ENCODE results near the gene PTGES.
"Not testable (repeated sequence)": the region's sequence is repeated elsewhere in the genome, so short reads cannot be mapped to it uniquely, and the experiment has no call there.

Gene PTGES

DNA sequence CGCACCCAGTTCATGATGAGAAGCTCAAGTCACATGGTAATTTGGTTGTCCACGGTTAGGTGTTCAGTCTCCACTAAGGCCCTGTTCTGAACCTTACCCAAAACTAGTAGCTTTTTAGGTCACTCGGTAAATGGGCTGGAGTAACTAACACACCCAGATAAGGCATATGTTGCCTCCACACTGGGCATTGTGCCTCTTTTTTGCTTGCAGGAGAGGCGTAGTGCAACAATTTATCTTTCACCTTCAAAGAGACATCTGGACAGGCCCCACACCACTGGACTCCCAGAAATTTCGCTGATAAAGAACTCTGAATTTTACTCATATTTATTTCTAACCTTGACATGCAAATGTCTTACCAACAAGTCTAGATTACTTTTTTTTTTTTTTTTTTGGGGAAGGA, 16.8 kb upstream of the PTGES start:
- no peak for DNase-seq

DNA sequence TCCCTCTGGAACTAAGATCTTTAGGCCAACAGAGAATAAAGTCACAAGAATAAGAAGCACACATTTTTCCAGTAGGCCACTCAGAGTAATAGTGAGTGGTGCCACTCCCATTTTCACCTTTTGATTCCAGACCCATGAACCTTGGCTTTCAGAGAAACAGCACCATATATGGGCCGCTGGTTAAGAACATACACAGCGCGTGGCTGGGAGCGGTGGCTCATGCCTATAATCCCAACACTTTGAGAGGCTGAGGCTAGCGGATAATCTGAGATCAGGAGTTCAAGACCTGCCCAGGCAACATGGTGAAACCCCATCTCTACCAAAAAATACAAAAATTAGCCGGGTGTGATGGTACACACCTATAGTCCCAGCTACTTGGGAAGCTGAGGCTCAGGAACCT, 15.6 kb upstream of the PTGES start:
- DNase-seq, result no peak

DNA sequence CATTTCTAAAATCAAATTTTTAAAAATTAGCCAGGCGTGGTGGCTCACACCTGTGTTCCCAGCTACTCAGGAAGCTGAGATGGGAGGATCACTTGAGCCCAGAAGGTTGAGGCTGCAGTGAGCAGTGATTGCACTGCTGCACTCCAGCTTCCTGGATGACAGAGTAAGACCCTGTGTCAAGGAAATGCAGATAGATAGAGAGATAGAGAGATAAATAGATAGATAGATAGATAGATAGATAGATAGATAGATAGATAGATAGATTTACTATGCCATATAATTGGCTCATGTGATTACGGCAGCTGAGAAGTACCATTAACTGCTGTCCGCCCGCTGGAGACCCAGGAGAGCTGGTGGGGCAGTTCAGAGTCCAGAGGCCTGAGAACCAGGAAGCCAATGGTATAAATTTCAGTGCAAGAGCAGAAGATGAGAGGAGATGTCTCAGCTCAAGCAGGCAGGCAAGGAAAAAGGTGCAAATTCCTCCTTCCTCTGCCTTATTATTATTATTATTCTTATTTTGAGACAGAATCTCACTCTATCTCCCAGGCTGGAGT, 13.0 kb upstream of the PTGES start:
- no peak for DNase-seq

DNA sequence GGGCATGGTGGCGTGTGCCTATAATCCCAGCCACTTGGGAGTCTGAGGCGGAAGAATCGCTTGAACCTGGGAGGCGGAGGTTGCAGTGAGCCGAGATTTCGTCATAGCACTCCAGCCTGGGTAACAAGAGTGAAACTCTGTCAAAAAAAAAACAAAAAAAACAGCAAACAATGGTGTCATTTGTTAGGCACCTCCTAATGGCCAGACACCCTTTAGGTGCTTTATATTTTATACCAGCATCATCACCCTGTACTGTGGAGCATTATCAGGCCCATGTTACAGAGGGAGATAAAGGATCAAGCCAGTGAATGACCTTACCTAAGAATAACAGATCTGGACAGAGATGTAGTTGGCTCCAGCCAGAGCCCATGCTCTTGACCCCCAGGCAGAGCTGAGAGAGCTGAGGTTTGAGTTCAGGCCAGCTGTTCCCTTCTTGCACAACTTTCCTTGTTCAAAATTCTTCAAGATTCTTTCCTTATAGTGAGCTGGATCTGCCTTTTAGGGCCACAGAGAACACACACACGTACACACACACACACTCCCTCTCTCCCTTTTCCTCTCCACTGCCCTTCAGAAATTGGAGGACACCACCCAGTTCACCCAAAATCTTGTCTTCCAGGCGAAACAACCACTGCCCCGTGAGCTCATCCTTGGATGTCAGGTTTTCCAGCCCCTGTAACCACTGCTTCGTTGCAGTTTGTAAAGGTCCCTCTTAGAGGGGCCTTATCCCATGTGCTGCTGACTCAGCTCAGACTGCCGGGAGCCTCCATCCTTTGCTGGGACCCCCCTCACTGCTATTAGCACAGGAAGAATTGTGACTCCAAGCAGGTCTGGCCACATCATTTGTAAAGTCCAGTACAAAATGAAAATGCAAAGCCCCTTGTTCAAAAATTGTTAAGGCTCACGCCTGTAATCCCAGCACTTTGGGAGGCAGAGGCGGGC, 10.4 kb upstream of the PTGES start:
- DNase-seq, result no peak

DNA sequence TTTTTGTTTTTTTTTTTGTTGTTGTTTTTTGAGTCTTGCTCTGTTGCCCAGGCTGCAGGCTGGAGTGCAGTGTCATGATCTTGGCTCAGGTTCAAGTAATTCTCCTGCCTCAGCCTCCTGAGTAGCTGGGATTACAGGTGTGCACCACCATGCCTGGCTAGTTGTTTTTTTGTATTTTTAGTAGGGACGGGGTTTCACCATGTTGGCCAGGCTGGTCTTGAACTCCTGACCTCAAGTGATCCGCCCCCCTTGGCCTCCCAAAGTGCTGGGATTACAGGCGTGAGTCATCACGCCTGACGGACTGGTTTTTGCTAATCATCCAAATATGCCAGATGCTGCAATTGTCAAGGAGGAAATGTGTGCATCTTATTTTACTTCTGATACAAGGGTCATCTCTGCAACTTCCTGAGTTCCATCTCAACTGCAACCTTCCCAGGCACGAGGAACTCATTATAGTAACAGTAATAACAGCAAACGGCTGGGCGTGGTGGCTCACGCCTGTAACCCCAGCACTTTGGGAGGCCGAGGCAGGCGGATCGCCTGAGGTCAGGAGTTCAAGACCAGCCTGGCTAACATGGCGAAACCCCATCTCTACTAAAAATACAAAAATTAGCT, 9.6 kb upstream of the PTGES start:
- not testable (repeated sequence) for DNase-seq

DNA sequence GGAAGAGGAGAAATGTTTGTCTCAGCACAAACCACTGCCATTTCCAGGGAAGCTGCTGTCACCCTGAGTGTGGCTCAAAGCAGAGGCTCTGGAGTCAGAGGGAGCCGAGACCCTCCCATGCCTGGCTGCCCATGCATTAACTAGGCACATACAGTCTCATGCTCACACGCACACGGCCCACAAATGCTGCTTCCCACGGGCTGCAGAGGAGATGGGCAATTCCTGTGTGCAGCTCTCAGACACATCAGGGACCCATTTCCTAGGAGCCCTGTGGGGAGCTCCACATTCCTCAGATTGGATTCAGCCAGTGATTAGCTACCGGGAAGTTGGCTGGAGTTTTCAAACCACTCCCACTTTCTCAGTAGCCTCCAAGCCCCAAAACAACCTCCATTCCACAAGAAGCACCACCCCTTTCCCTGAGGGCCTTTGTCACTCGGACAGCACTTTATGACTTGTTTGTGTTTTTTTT, 9.1 kb upstream of the PTGES start:
- DNase-seq, result no peak

DNA sequence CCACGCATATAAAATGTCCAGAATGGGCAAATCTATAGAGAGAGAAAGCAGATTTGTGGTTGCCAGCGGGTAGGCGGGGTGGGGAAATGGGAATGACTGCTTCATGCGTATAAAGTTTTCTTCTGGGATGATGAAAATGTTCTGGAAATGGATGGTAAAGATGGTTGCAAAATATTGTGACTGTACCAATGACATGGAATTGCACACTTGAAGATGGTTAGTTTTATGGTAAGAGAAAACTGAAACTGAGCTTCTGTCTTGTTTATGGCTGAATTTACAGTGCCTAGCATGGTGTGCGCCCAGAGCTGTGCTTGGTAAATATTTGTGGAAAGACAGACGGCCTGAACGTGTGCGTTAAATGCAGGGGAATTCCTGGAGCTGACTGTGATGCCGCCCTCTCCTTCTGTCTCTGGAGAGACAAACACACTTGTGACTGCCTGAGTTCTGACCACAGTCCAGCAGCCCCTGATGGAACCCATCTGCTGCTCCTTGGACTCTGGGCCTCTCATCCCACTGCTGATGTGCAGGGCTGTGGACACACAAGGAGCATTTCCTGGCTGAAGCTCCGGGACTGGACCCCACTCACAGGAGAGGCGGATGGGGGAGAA, 8.6 kb upstream of the PTGES start:
- DNase-seq, result no peak

DNA sequence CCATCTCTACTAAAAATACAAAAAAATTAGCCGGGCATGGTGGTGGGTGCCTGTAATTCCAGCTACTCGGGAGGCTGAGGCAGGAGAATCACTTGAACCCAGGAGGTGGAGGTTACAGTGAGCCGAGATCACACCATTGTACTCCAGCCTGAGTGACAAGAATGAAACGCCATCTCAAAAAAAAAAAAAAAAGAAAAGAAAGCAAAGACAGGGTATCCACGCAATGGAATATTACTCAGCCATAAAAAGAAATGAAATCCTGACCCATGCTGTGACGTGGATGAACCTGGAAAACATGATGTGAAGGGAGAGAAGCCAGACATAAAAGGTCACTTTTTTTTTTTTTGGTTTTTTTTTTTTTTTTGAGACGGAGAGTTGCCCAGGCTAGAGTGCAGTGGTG, 7.9 kb upstream of the PTGES start:
- DNase-seq, result not testable (repeated sequence)

DNA sequence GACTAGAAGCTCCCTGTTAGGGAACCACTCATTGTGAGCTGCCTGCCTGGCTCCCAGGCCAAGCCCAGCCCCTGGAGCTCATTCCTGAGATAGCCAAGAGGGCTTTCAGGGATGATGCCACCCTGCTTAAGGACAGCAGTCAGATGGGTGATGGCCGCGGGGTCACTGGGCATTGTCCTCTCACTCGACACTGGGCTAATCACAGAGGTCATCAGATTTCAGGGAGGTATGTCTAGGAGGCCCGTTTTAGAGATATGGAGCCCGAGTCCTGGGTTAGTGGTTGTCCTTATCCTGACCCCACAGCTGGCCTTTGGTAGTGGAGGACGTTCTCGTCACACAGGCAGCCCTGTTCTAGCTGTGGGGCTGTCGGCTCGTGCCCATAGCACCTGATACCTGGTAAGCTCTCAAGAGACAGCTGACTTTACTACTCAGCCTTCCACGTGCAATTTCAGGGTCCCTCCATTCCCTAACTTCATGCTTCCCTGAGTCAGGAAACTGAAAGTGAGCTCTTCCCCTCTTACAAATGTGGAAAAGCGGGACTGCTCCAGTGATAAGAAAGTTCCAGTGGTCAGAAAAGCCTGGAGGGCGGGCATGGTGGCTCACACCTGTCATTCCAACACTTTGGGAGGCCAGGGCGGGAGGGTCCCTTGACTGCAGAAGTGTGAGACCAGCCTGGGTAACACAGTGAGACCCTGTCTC, 7.1 kb upstream of the PTGES start:
- DNase-seq, result no peak

DNA sequence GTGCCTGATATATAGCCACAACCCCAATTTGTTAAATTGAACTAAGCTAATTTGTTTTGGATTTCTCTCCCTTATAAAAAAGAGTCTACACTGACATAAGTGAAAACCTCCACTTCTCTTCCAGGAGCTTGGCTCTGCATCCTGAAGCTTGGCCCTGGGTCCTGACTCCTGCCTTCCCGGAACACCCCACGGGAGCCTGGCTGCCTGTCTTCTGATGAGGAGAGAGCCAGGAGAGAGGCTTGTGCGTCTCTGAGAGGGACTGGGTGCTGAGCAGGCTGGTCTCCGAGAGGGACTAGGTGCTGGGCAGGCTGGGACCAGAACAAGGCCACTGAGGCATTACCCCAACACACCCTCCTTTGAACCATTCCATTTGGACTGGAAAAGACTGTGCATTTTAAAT, 6.5 kb upstream of the PTGES start:
- no peak for DNase-seq

DNA sequence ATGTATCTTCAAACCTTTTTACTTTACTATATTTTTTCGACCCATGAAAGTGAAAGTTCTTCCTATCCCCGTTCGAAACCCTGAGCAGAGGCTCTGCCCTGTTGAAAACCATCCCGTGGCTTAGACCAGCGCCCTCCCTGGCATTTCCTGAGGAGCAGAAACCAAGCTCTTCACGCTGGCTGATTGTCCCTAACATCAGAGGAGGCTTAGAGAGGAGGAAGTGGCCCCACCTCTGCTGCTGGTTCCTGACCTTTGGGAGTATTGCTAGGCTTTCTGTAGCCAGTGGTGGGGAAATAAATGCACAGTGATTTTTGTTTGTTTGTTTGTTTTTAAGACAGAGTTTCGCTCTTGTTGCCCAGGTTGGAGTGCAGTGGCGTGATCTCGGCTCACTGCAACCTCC, 4.2 kb upstream of the PTGES start:
- no peak for DNase-seq

DNA sequence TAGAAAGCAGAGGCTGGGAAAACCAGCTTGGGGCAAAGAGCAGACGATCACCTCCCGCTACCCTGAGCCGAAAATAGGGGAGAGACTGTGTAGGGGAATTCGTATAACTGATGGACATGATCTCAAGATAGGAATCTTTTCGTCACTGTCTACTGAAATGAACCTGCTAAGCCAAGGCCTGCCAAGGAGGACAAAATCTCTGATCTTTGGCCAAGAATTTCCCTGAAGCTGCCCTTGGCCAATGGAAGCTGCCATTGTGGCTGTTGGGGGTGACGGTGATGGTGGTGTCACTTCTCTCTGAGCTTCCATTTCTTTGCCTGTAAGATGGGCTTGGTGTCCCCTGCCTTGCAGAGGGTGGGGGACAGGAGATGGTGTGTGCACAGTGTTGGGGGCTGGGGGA, 3.3 kb upstream of the PTGES start:
- DNase-seq, result no peak

DNA sequence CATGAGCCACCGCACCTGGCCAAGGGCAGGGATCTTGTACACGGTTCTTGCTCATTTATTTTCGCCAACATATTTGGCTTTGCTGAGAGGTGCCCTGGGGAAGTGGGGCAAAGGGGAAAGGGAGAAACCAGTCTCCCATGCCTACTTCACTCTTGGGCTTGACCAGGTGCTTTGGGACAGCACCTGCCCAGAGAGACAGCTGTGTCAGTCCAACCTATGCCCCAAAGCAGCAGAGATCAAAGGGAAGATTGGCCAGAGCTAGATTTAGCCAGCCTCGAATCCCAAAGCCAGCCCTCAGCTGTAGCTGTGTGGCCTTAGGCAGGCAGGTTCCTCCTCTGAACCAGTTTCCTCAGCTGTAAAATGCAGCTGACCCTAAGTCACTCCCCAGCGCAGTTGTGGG, 2.3 kb upstream of the PTGES start:
- DNase-seq, result no peak

DNA sequence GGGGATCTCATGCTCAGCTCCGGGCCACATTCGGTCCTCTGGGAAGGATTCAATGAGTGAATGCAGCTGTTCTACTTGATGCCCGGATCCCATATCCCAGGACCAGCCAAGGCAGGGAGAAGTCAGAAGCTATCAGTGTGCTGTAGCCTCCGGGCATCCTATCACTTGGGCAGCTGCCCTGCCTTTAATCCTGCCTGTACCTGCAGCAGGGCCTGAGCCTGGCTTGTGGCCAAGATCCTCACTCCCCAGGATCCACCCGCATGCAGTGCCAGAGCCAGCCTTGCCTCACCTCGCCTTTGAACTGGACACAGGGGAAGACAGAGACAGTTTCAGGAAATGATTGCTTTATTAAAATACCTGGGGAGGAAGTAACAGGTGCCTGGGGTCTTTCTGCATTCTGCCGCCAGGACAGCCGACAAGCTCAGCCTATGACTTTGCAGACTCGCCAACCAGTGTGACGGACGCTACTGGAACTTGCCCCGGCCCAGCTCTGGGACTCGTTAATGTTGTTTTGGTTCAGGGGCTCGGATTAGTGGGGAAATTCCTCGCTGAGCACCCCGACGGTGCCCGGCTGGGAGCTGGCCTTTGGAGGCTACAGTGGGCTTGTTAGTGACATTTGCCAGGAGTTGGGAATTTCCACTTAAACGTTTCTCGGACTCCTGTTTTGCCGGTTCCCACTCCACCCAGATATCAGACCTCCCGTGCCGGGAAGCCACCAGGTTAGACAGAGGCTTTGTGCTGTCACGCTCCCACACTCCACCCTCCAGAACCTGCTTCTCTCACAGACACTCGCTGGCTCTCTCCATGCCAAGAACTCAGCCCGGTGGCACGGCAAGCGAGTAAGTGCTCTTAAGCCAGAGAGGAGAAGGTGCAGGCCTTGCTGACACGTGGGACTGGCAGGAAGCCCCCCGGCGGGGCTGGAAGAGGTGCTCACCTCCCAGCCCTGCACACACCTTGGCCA, 721 bp downstream of the PTGES start:
- no peak for DNase-seq

DNA sequence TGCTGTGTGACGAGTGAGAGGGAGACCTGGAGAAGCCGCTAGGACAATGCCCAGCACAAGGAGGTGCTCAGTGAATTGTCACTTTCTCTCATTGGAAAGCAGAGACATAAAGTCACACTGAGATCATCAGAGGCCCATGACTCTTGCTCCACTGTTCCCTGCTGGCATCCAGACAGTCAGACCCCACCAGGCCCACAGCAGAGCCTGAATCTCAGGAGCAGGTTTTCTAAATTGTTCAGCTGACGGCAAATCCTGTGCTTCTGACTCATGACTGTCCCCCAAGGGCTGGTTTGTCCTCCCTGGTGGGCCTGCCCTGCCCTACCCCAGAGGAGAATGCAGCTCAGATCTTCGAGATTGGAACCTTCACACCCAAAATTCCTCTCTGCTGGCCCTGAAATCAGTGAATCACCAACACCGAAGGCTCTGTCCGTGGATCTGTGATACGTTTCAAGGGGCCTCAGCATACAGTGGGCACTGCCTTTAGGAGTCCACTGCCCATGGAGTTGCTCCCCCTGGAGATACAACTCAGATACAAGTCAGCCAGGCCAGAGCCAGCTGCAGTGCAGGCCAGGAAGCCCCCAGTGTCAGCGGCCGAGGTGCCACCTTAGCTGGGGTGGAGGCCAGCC, 2.7 kb downstream of the PTGES start:
- DNase-seq, result no peak

DNA sequence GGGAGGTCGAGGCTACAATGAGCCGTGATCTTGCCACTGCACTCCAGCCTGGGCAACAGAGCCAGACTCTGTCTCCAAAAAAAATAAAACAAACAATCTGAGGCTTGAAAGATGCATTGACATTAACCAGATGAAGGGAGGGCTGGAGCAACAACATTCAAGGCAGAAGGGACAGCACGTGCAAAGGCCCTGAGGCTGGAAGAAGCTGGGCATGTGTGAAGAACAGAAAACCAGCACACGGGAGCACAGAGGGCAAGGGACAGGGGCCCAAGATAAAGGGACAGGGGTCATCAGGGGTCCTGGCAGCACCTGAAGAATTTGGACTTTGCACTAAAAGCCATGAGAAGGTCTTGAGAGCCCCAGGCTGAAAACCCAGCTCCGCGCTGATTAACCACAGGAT, 3.3 kb downstream of the PTGES start:
- DNase-seq, result no peak

DNA sequence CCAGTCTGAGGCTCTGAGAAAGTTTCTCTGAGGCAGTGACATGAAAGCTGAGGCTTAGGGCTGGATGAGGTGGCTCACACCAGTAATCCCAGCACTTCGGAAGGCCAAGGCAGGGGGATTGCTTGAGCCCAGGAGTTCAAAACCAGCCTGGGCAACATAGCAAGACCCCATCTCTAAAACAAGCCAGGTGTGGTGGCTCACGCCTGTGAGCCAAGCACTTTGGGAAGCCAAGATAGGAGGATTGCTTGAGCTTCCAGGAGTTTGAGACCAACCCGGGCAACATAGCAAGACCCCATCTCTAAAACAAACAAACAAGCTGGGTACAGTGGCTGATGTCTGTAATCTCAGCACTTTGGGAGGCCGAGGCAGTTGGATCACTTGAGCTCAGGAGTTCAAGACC, 3.8 kb downstream of the PTGES start:
- DNase-seq, result not testable (repeated sequence)

DNA sequence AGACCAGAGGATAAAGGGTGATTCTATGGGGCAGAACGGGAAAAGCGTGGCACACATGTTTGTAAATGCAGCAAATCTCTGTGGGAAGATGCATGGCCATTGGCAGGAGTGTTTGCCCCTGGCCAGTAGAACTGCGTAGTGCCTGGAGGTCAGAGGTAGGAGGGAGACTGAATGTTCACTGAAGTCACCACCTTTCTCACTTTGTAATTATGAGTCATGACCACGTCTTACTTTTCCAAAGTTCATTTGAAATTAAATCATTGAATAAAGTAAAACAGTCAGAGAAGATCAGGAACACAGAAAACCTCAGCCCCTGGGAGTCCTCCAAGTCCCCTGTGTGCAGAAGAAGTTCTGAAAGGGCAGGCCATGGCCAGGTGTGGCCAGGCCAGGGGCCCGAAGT, 4.6 kb downstream of the PTGES start:
- no peak for DNase-seq

DNA sequence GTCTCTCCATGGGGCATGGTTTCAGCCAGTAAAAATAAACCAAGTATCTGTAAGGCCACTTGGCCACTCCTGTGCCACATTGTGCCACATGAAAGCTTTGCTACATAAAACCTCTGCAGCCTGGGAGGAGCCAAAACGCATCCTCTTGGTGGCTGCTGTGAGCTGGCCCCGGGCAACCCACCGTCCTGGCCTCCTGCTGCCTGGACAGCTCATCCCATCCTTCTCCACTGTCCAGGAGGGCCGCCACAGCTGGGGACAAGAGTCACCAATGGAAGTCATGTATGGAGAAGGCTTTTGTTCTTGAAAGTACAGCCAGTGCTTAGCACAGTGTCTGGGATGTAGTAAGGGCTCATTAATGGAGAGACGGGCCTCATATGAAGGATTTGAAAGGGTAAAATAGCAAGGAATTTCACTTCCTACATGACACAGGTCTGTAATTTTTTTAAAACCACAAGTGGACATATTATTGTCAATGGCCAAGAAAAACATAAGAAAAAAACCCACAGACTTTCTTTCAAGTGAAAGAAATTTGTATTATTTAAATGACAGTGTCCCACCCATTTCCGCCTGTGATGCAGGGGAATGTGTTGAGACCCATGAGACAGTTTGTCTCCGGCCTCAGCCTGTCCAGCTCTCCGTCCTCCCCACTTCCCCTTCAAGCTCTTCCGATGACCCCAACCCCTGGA, 6.6 kb downstream of the PTGES start:
- no peak for DNase-seq

DNA sequence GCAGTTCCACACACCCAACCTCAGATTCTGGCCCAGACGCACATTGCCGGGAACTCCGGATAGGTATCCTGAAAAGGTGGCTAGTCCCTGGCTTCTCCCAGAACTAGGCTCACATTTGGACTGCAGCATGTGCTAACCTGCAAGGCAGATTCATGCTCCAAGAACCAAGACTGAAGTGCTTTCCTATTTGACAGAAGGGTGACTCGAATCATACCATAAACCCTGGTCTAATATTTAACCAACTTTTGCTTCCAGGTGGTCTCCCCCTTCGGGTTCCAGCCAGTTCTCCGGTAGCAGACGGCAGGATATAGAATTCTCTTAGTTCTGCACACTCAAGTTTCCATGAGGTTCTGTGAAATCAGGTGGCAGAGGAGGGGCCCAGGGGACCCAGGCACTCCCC, 7.6 kb downstream of the PTGES start:
- no peak for DNase-seq

All from amniotic stem cell (primary cell).